Measurements from ENCODE around the gene SPATA31E1. TPM values are rescaled to one million over a fixed set of nuclear protein-coding genes. Genes with fewer than 3 reads are reported as not detected.

The SPATA31E1 gene
- total RNA-seq, 4 donors from 2014 or later = not detected

DNA sequence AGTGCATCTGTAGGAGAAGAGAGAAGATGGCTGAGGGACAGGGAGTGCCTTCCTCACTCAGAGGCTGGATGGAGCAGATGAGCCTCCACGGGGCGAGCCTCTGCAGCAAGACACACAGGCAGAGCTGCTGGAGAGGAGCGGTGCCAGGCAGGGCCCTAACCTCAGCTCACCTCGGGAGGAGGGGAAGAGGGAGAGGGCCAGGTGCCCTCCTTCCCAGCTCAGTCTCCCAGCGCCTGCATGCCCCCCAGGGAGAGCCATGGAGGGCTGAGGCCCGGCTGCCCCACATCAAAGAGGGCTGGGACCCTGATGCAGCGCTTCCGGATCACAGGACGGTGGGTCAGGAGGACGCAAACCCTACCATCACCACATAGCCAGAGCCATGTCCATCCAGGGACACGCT, 13.6 kb upstream of the SPATA31E1 start:
- TF ChIP-seq, protein P1, sequence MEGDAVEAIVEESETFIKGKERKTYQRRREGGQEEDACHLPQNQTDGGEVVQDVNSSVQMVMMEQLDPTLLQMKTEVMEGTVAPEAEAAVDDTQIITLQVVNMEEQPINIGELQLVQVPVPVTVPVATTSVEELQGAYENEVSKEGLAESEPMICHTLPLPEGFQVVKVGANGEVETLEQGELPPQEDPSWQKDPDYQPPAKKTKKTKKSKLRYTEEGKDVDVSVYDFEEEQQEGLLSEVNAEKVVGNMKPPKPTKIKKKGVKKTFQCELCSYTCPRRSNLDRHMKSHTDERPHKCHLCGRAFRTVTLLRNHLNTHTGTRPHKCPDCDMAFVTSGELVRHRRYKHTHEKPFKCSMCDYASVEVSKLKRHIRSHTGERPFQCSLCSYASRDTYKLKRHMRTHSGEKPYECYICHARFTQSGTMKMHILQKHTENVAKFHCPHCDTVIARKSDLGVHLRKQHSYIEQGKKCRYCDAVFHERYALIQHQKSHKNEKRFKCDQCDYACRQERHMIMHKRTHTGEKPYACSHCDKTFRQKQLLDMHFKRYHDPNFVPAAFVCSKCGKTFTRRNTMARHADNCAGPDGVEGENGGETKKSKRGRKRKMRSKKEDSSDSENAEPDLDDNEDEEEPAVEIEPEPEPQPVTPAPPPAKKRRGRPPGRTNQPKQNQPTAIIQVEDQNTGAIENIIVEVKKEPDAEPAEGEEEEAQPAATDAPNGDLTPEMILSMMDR (IDR thresholded peaks at IDR 0.05) = no peak
- no peak for TF ChIP-seq POLR2AphosphoS5 (IDR thresholded peaks at IDR 0.05)
- TF ChIP-seq POLR2A (IDR thresholded peaks at IDR 0.05; ENCODE audit: low read depth) = no peak
- TF ChIP-seq EP300 (IDR thresholded peaks at IDR 0.05) = no peak
- H3K4me3 ChIP-seq = no peak overlapping the region
- H3K9me3 ChIP-seq = no peaks in the 10 kb centered on the region
- intact Hi-C loops (cut with DNase I) = no loop called here
- WGBS = 93% methylated on average over 11 of the region's 11 CpGs
- H3K36me3 ChIP-seq = no peaks in the 10 kb centered on the region
- H3K27ac ChIP-seq (replicated peaks in 1 of 4) = no peak overlapping the region
- no peaks in the 10 kb centered on the region for H3K27me3 ChIP-seq
- DNase-seq (ENCODE audit: extremely low spot score) = no peak
- peaks cover 0 to 23% (median 14%) of the 10 kb centered on the region in 4 donors for H3K4me1 ChIP-seq

DNA sequence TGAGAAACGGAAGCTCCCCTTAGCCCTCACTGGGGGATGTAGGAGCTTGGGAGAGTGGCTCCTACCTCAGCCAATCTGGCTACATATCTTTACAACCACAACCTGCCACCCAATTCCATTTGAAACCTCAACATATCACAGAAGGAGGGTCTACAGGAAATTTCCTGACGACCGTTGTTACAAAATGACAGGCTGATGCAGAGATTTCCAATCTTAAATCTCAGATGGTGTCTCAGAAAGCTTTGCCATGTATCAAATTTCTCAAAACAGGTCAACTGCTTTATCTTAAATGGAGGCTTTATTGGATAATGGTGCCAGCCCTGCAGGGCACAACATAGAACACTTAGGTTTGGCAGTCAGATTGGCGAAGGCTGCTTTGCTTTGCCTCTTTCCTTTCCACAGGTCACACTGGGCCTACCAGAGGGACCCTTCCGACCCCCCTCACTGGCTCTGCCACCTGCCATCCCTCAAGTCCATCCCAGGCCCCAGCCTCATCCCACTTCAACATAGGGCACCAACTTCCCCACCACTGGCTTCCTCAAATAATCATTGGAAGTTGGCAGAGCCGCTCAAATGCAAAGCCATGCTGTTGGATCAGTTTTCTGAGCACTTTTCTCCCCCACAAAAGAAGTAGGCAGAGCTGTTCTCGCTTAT, 11.1 kb upstream of the SPATA31E1 start:
- Histone ChIP-seq H3K4me1 (peaks cover 0 to 26% (median 14%) of the 10 kb centered on the region in 4 donors), H3K36me3 (no peaks in the 10 kb centered on the region), H3K27me3 (no peaks in the 10 kb centered on the region), H3K27ac (replicated peaks in 1 of 4) (no peak overlapping the region), H3K4me3 (no peak overlapping the region), H3K9me3 (no peaks in the 10 kb centered on the region)
- TF ChIP-seq POLR2A (IDR thresholded peaks at IDR 0.05; ENCODE audit: low read depth) = no peak
- no peak for TF ChIP-seq EP300 (IDR thresholded peaks at IDR 0.05)
- TF ChIP-seq, protein P1 (IDR thresholded peaks at IDR 0.05) = no peak
- TF ChIP-seq POLR2AphosphoS5 (IDR thresholded peaks at IDR 0.05) = no peak
- 83% methylated on average over 7 of the region's 7 CpGs for WGBS
- intact Hi-C loops (cut with DNase I) = no loop called here
- DNase-seq (ENCODE audit: extremely low spot score) = no peak

DNA sequence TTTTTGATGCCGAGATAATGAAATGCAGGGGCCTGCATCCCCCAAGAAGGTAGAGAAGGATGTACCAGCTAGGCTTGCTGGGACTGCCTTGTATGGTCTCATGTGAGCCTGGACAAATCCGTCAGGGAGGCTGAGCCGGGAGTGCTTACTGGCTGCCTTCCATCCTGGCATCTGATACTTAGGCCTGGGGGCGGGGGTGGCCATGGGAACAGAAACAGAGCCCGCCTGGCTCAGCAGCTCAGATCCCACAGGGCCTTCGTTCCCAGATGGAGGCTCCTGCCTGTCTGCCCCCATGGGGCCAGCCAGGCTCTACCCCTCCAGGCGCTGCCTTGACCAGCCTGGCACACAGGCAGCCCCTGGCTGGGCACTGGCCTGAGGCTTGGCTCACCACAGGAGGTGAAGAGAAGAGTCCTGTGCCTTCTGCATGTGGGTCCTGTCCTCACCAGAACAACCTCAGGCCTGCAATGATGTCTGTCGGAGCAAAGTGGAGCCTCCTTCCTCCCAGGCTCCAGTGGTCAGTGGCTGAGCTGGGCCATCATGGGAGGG, 10.5 kb upstream of the SPATA31E1 start:
- H3K9me3 ChIP-seq = no peaks in the 10 kb centered on the region
- no peak for DNase-seq (ENCODE audit: extremely low spot score)
- H3K27me3 ChIP-seq = no peaks in the 10 kb centered on the region
- H3K4me3 ChIP-seq = no peak overlapping the region
- intact Hi-C loops (cut with DNase I) = no loop called here
- TF ChIP-seq, protein P1 (IDR thresholded peaks at IDR 0.05) = no peak
- TF ChIP-seq POLR2AphosphoS5 (IDR thresholded peaks at IDR 0.05) = peak in 1 of 2 donors; percentile 5
- TF ChIP-seq POLR2A (IDR thresholded peaks at IDR 0.05; ENCODE audit: low read depth) = no peak
- no peak for TF ChIP-seq EP300 (IDR thresholded peaks at IDR 0.05)
- H3K27ac ChIP-seq (replicated peaks in 1 of 4) = no peak overlapping the region
- no peaks in the 10 kb centered on the region for H3K36me3 ChIP-seq
- WGBS = 55% methylated on average over 6 of the region's 8 CpGs
- peaks cover 0 to 26% (median 14%) of the 10 kb centered on the region in 4 donors for H3K4me1 ChIP-seq

DNA sequence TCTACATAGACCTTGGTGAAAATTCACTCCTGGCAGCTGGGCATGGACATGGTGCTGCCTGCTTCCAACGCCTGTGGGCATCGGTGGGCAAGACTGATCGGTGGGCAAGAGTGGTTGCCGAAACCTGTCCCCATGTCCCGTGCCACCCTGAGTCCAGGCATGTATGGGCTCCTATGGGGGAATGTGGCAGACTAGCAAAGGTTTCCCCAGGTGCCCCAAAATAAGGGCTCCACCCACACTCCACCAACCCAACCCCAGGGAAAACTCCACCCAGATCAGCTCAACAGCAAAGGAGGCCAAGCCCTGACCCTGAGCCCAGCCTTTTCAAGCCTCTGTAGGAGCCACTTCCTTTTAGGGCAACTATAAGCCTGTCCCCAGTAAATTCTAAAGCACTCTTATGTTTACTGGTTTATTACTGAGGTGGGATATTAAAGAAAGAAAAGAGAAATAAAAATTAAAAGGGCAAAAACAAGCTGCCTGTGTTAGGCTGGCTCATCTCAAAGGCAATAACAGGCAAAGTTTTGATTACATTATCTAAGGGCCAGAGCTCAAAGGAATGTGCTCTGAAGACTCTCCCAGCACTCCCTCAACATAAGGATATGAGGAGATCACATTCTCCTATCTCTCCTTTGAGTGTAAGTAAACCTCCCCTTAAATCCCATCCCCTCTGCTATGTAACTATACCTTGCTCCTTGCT, 8.9 kb upstream of the SPATA31E1 start:
- no peak overlapping the region for H3K4me3 ChIP-seq
- intact Hi-C loops (cut with DNase I) = no loop called here
- H3K4me1 ChIP-seq = peaks cover 0 to 26% (median 15%) of the 10 kb centered on the region in 4 donors
- H3K27ac ChIP-seq (replicated peaks in 1 of 4) = no peak overlapping the region
- WGBS = 100% methylated on average over 1 of the region's 5 CpGs
- DNase-seq (ENCODE audit: extremely low spot score) = peak; percentile 75
- H3K9me3 ChIP-seq = no peaks in the 10 kb centered on the region
- H3K36me3 ChIP-seq = no peaks in the 10 kb centered on the region
- H3K27me3 ChIP-seq = no peaks in the 10 kb centered on the region
- TF ChIP-seq POLR2AphosphoS5 (IDR thresholded peaks at IDR 0.05) (no peak), EP300 (IDR thresholded peaks at IDR 0.05) (no peak), POLR2A (IDR thresholded peaks at IDR 0.05; ENCODE audit: low read depth) (no peak)
- TF ChIP-seq, protein P1 (IDR thresholded peaks at IDR 0.05) = no peak

Measured in esophagus muscularis mucosa (tissue), 4 donors.